HepG2 (cell line): Measurements from ENCODE around the gene SEMA3B. TPM values are rescaled to one million over a fixed set of nuclear protein-coding genes. Genes with fewer than 3 reads are reported as not detected.
A peak's percentile ranks its signal among the peaks of the same experiment; 100 is the strongest.

Experiments
- ATAC-seq: fragments of 200-7000 bp; cut with Tn5 transposase; 3 replicates; pipeline ENCODE4 v1.9.1; 2020; ENCODE audit warnings: mild to moderate bottlenecking, moderate library complexity
- BruUV-seq: library from RNA; stranded (reverse); fragments of 400-500 nt; replicated peaks from 2 replicates; lab custom pipeline; 2021; lab: Mats Ljungman, UMichigan
- CTCF ChIA-PET: fragments of 300-600 bp; formaldehyde crosslinking; extraction: SDS; loops from one replicate; lab custom pipeline; 2021; ENCODE audit warnings: low total read pairs, inconsistent platforms, low intra/inter-chr PET ratio; lab: Yijun Ruan, JAX
- POLR2A ChIA-PET: fragments of 350-600 bp; sonication (Branson Sonifier 250); formaldehyde crosslinking; loops from one replicate; lab custom pipeline; 2020; ENCODE audit warnings: antibody characterized with exemption, inconsistent platforms; lab: Yijun Ruan, JAX
- DNase-seq: peaks from one replicate; pipeline ENCODE4 v3.0.0-alpha.2; 2015; ENCODE audit warnings: low spot score
- FAIRE-seq: peaks from 3 replicates; lab custom pipeline; 2011; peaks lifted over from hg19 to GRCh38; lab: Jason Lieb, UNC
- H2AFZ ChIP-seq: one replicate; pipeline ENCODE4 v1.6.1; 2011; ENCODE audit warnings: low read length, inconsistent platforms
- H3K27ac ChIP-seq: fragments of 300-600 bp; 3 replicates; pipeline ENCODE4 v1.8.0; 2011; ENCODE audit warnings: mixed run types, mild to moderate bottlenecking, mixed read lengths, low read length, inconsistent platforms; ENCODE audit not compliant: insufficient read depth; ENCODE audit errors: extremely low read length
- H3K27me3 ChIP-seq, 2 experiments: fragments of 200-600 bp in 1 of 2; 2 replicates in 1 of 2; 3 replicates in 1 of 2; pipeline versions ENCODE4 v1.6.0 to v1.8.0; 2011; ENCODE audit warnings: low read length in 2 of 2, mild to moderate bottlenecking in 2 of 2, moderate library complexity in 2 of 2, inconsistent platforms in 1 of 2; ENCODE audit not compliant: insufficient read depth in 2 of 2, control insufficient read depth in 1 of 2
- H3K36me3 ChIP-seq, 2 experiments: fragments of 200-600 bp in 1 of 2; replicated peaks in 1 of 2; 2 replicates in 1 of 2; 3 replicates in 1 of 2; pipeline versions ENCODE4 v1.5.1 to v1.8.0; 2011; ENCODE audit warnings: low read length in 2 of 2, inconsistent platforms in 1 of 2; ENCODE audit not compliant: insufficient read depth in 2 of 2, control insufficient read depth in 1 of 2
- H3K4me1 ChIP-seq: 2 replicates; pipeline ENCODE4 v1.5.1; 2012; ENCODE audit warnings: low read length, inconsistent platforms; ENCODE audit not compliant: insufficient read depth
- H3K4me2 ChIP-seq: 2 replicates; pipeline ENCODE4 v1.6.0; 2011; ENCODE audit warnings: low read depth, low read length, inconsistent platforms
- H3K4me3 ChIP-seq, 3 experiments: fragments of 200-600 bp in 1 of 3; sonication (generic), shearing (Covaris generic) in 1 of 3; replicated peaks in 1 of 3; 2 replicates each; pipeline ENCODE4 v1.5.1; 2011 to 2016; ENCODE audit warnings: low read length in 3 of 3, inconsistent platforms in 2 of 3, low read depth in 2 of 3, mild to moderate bottlenecking in 2 of 3, control low read depth in 1 of 3, mixed read lengths in 1 of 3; ENCODE audit not compliant: insufficient read depth in 1 of 3
- H3K79me2 ChIP-seq: one replicate; pipeline ENCODE4 v1.6.1; 2011; ENCODE audit warnings: low read length, inconsistent platforms; ENCODE audit not compliant: insufficient read depth
- H3K9ac ChIP-seq: 2 replicates; pipeline ENCODE4 v1.6.0; 2011; ENCODE audit warnings: mild to moderate bottlenecking, low read depth, low read length, inconsistent platforms; ENCODE audit not compliant: insufficient read depth
- H3K9me3 ChIP-seq: 2 replicates; pipeline ENCODE4 v1.5.1; 2012; ENCODE audit warnings: mild to moderate bottlenecking, low read length
- H4K20me1 ChIP-seq: 2 replicates; pipeline ENCODE4 v1.6.0; 2011; ENCODE audit warnings: inconsistent platforms, mild to moderate bottlenecking, low read length, moderate library complexity; ENCODE audit not compliant: insufficient read depth
- EP300 ChIP-seq, 3 experiments: sonication (generic) in 1 of 3; formaldehyde crosslinking in 1 of 3; IDR thresholded peaks; 2 replicates each; pipeline versions ENCODE4 v1.5.1 to v1.6.1; 2011 to 2020; ENCODE audit warnings: low read depth in 2 of 3, low read length in 2 of 3, borderline replicate concordance in 1 of 3, improper control_type of control experiment in 1 of 3, mild to moderate bottlenecking in 1 of 3, missing genetic modification reagents in 1 of 3, moderate library complexity in 1 of 3
- FOXA1 ChIP-seq, 2 experiments: fragments of 450-650 bp in 1 of 2; sonication (generic) in 1 of 2; formaldehyde crosslinking in 1 of 2; IDR thresholded peaks; 2 replicates each; pipeline versions ENCODE4 v1.4.0 to v1.6.1; 2016 to 2020; ENCODE audit warnings: missing genetic modification reagents in 1 of 2
- HDAC6 ChIP-seq: fragments of 200-600 bp; sonication (generic); IDR thresholded peaks from 2 replicates; pipeline ENCODE4 v1.7.0; 2017; ENCODE audit warnings: mild to moderate bottlenecking, antibody characterized with exemption, low read length, low read depth
- RBM22 ChIP-seq: fragments of 200-400 bp; formaldehyde crosslinking; optimal IDR thresholded peaks from 2 replicates; pipeline ENCODE3; 2017; ENCODE audit warnings: mild to moderate bottlenecking, low read length, moderate library complexity
- SMARCC2 ChIP-seq: fragments of 450-650 bp; IDR thresholded peaks from 2 replicates; pipeline ENCODE4 v1.6.1; 2017; ENCODE audit warnings: antibody characterized with exemption, mild to moderate bottlenecking
- SP140L ChIP-seq: sonication (generic); formaldehyde crosslinking; IDR thresholded peaks from 2 replicates; pipeline ENCODE4 v1.4.0; 2020; ENCODE audit warnings: missing genetic modification reagents, borderline replicate concordance
- TEAD3 ChIP-seq: optimal IDR thresholded peaks from 2 replicates; pipeline ENCODE3; 2016; ENCODE audit warnings: borderline replicate concordance
- ZNF10 ChIP-seq: sonication (generic); formaldehyde crosslinking; IDR thresholded peaks from 2 replicates; pipeline ENCODE4 v1.4.0; 2020; ENCODE audit warnings: mild to moderate bottlenecking, low read depth, missing genetic modification reagents, borderline replicate concordance
- ZNF3 ChIP-seq: IDR thresholded peaks from 2 replicates; pipeline ENCODE4 v1.7.0; 2017; ENCODE audit warnings: inconsistent platforms
- ZNF460 ChIP-seq: sonication (generic); formaldehyde crosslinking; IDR thresholded peaks from 2 replicates; pipeline ENCODE4 v1.5.1; 2020; ENCODE audit warnings: missing genetic modification reagents, mild to moderate bottlenecking, borderline replicate concordance
- WGBS: methylation state at CpG from one replicate; pipeline ENCODE4 v1.1.6; 2017; ENCODE audit warnings: low lambda C conversion rate; 5-methylcytosine and 5-hydroxymethylcytosine counted together
- in situ Hi-C: cut with HindIII; loops from 2 replicates; pipeline ENCODE4 v1.10.0; 2017; ENCODE audit warnings: low pct_unique_long_range_greater_than_20kb; ENCODE audit not compliant: extremely low pct_ligation_motif_present
- intact Hi-C: fragments of 100-400 bp; cut with micrococcal nuclease; formaldehyde crosslinking; loops from one replicate; pipeline ENCODE4 v1.10.0; 2022; ENCODE audit not compliant: unreplicated experiment
- polyA plus RNA-seq, 8 experiments: library from polyadenylated mRNA; depleted of rRNA in 3 of 8; stranded (reverse) in 7 of 8; unstranded in 1 of 8; fragments of >200 nt; fragmentation: Illumina TruSeq in 4 of 8; extraction: Trizol in 4 of 8; gene quantifications; 2 replicates each; pipeline versions ENCODE4 v1.2.1 to v1.2.3, GENCODE V29; 2011 to 2016; ENCODE audit warnings: low read depth in 4 of 8, missing spikeins in 1 of 8, mixed read lengths in 1 of 8; ENCODE audit not compliant: insufficient read depth in 1 of 8
- total RNA-seq, 5 experiments: library from RNA; depleted of rRNA; stranded (reverse); fragments of >200 nt; fragmentation: Illumina TruSeq; extraction: Trizol; gene quantifications; 2 replicates each; pipeline ENCODE4 v1.2.3, GENCODE V29; 2016; ENCODE audit warnings: low read depth in 1 of 5

SEMA3B gene
- total and polyA plus RNA-seq, 2 of the 13 experiments (the other 11 are each of a cell fraction or from before 2014, with no cell fraction given): 93.2 to 158 TPM

DNA sequence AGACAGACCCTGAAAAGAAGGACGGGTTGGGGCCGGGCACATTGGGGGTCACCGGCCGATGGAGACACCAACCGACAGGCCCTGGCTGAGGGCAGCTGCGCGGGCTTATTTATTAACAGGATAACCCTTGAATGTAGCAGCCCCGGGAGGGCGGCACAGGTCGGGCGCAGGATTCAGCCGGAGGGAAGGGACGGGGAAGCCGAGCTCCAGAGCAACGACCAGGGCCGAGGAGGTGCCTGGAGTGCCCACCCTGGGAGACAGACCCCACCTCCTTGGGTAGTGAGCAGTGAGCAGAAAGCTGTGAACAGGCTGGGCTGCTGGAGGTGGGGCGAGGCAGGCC is 7.8 kb downstream of the SEMA3B start (continued):
- TF ChIP-seq ZNF10 (CRISPR knock-in tag): no peak

DNA sequence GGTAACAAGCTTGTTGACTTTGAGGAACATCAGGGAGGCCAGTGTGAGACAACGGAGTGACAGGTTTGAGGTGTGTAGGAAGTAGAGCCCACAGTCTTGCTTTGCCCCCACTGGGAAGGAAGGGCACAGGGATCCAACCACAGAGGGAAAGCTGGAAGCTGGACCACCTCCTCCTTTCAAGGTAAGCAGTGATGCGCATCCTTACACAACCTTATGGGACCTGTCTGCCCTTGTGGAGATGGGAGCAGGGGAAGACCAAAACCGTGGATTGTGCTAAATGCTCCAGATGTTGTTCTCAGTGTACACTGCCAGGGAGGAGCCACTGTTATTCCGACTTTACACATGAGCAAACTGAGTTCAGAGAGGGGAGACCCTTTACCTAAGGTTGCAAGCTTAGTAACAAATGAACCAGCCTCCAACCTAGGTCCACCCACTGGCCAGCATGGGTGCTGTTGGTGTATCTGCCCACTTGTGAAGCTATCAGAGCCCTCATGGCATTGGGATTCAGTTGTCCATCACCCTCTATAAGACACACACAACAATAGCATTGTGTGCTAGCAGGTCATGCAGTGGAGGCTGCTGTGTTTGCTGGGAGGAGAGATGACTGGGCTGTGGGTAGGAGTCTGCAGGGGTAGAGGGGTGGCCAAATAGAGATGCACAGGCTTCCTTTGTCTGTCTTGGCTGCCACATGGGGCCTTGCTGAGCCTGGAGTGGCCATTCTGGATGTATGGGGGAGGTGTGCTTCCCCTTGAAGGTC is 9.4 kb downstream of the SEMA3B start:
- Histone ChIP-seq H3K9me3 (no peaks in the 10 kb centered on the region), H3K27ac (no peak overlapping the region), H3K27me3 (no peaks in the 10 kb centered on the region), H3K36me3 (peaks cover 14 to 30% of the 10 kb centered on the region in 2 experiments), H3K4me3 (no peak overlapping the region), H3K79me2 (no peaks in the 10 kb centered on the region), H3K4me1 (peaks cover 42% of the 10 kb centered on the region), H4K20me1 (no peaks in the 10 kb centered on the region; the same call in 1 of the 2 replicates), H3K9ac (no peak overlapping the region), H3K4me2 (no peak overlapping the region), H2AFZ (no peak overlapping the region)
- FAIRE-seq: no peak
- WGBS: 86% methylated on average over 4 of the region's 4 CpGs
- CTCF ChIA-PET: no interaction called here
- POLR2A ChIA-PET: interaction anchor here (1.1 to 6.2 kb wide), 8 partner anchors 8 to 46 kb away, joined by 3 to 28 read pairs (median 6); partner anchors contain the start of genes HYAL3, IFRD2 and NAA80
- DNase-seq: no peak
- no TSS peak for BruUV-seq
- ATAC-seq: peak; percentile 17
- intact Hi-C loops (no loop called here), in situ Hi-C loops (loop anchor here (10.0 kb wide), 1 partner anchor 84 kb away; the partner anchor contains the start of gene GNAT1)
- TF ChIP-seq HDAC6: no peak
- TF ChIP-seq ZNF3: no peak
- no peak for TF ChIP-seq ZNF460
- no peak for TF ChIP-seq SP140L (CRISPR knock-in tag)
- peak; percentile 84 for TF ChIP-seq RBM22
- no peak for TF ChIP-seq FOXA1 (IDR thresholded peaks at IDR 0.05)
- peak; percentile 46 for TF ChIP-seq FOXA1 (CRISPR knock-in tag; IDR thresholded peaks at IDR 0.05)
- no peak for TF ChIP-seq SMARCC2
- no peak for TF ChIP-seq EP300 (IDR thresholded peaks at IDR 0.05; ENCODE audit: low read depth in 2 of 2, low read length in 2 of 2)
- 0 out of 2 replicates have a peak, but pooled peaks have one; percentile 30 for TF ChIP-seq EP300 (CRISPR knock-in tag; IDR thresholded peaks at IDR 0.05; ENCODE audit: borderline replicate concordance)
- TF ChIP-seq TEAD3 (CRISPR knock-in tag): no peak
